8988T (cell line): ENCODE data around the gene ENAM.
"Not testable (repeated sequence)": the region's sequence is repeated elsewhere in the genome, so short reads cannot be mapped to it uniquely, and the experiment has no call there.

Source experiments
- DNase-seq: peaks from one replicate; pipeline ENCODE4 v3.0.0; 2011

Gene ENAM

DNA sequence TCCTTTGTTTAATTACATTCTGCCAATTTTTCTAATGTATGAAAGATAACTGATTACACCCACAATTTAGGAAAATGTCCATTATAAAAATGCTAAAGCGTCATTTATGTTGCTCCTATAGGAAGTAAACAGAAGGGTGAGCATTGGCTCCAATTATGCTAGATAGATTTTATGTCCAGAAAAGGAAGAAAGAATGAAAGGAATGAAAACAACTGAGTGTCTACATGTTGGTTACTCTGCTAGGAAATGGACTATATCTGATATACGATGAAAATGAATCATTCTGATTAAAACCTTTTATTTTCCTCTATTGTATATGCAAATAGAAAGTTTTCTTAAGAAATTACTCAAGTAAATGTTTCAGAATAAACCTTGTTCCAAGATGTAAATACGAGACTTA lies 1.6 kb downstream of the ENAM start:
- DNase-seq, result no peak

DNA sequence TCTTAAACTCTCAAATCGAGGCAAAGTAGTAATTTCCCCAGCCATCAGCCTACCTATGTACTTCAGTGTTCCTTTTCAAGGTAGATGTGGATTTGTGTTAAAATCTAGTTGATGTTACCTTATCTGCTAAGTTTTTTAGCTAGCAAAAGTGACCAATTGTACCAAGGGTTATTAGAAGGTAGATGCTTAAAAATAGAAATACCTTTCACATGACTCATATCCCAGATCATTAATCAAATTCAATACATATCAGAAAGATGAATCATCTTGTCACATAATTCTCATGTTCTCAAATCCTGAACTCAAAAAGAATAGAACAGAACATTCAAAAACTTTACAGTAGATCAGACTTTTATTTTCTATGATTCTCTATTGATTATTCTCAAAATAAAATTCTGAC lies 3.5 kb downstream of the ENAM start:
- DNase-seq, result no peak

DNA sequence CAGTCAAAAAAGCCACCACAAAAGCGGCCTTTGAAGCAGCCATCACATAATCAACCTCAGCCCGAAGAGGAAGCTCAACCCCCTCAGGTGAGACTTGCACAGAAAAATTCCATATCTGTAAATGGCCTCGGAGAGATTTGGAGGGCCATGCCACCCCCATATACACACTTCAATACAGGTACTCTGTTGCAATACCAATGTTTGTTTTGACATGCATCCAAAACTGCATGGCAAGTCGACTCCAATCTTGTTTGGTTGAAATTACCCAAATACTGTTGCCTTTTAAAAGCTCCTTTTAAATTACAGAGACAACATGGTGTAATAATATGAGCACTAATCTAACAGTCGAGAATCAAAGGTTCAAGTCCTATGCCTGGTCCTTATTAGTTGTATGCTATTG lies 5.9 kb downstream of the ENAM start:
- no peak for DNase-seq

- DNase-seq, result no peak
These were observed 8.8 kb downstream of the ENAM start for GRCh38 chr4:70637239-70637913.

DNA sequence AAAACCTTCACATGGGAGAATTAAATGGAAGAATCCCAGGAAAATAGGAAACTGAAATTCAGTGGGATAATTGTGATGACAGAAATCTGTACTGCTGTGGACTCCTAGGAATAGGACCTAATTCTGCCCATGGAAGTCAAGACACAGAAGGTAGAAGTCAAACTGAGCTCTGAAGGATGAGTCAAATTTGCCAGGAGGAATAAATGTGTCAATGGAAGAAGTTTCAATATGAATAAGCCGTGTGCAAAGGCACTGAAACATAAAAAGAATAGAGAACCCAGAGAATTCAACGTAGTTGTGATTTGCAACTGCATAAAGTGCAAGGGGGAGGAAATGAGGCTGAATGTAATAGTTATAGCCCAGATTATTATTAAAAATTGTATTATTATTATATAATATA lies 11.6 kb downstream of the ENAM start:
- no peak for DNase-seq

DNA sequence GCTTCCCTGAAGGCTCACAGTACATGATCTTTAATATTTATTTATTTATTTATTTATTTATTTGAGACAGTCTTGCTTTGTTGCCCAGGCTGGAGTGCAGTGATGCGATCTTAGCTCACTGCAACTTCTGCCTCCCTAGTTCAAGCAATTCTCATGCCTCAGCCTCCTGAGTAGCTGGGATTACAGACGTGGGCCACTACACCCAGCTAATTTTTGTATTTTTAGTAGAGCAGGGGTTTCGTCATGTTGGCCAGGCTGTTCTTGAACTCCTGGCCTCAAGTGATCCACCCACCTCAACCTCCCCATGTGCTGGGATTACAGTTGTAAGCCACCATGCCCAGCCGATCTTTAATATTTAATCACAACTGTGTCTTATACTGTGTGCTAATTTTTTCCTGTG lies 22.2 kb downstream of the ENAM start:
- DNase-seq, result not testable (repeated sequence)

- no peak for DNase-seq
These were observed 23.4 kb downstream of the ENAM start for GRCh38 chr4:70651864-70652506.

GRCh38 chr4:70654605-70655011 lies 26.1 kb downstream of the ENAM start:
- no peak for DNase-seq

- DNase-seq, result no peak
These were observed 28.8 kb downstream of the ENAM start for GRCh38 chr4:70657326-70657725.

GRCh38 chr4:70658418-70658817 lies 29.9 kb downstream of the ENAM start:
- no peak for DNase-seq

GRCh38 chr4:70660106-70660505 lies 31.6 kb downstream of the ENAM start:
- DNase-seq, result no peak

GRCh38 chr4:70661309-70661922 lies 32.9 kb downstream of the ENAM start:
- DNase-seq, result not testable (repeated sequence)

DNA sequence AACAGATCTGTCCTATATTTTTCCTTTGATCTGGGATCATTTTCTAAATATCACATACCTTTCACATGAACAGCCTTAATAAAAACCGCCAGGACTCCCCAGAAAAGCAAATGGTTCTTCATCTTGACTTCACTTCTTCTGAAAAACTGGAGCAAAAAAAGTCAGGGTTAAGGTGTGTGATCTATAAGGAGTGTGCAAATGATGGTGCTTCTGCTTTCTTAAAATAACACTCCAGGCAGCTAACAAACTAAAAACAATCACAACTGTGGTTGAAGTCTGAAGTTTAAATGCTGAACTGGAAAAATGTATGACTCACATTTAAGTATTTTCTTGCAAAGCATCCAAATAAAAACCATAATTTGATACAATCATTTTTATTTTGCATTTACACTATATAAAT lies 37.8 kb downstream of the ENAM start, which contains the start of gene JCHAIN:
TSS of gene JCHAIN (minus strand) at position 140 of the 400 bp plus-strand sequence. CDS start at position 122, 18 bp downstream.
- no peak for DNase-seq

GRCh38 chr4:70667740-70668535 lies 39.4 kb downstream of the ENAM start:
- DNase-seq, result no peak

DNA sequence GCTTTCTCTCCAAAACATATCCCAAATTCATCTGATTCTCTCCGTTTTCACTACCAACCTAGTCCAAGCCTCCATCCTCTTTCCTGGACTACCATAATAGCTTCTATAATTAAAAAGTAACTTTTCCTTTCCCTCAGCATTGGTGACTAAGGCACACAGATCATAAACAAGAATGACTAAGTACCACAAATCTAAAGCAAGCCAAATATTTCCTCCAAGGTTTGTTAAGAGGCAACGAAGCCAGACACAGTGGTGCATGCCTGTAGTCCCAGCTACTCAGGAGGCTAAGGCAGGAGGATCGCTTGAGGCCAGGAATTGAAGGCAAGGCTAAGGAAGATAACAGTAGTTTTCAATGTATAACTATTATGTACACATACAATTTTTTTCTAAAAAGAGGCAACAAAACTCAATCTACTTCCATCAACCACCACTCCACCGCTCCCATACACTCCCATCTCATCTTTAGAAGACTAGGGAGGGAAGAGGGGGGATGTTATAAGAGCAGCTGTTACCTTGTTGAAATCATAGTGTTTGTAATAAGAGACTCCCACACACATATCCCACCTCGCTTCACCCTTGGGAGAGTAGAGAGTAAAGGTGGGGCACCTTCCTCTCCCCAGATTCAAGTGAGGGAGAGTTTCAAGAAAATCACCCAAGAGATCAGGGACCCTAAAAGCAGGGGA lies 41.9 kb downstream of the ENAM start:
- no peak for DNase-seq

DNA sequence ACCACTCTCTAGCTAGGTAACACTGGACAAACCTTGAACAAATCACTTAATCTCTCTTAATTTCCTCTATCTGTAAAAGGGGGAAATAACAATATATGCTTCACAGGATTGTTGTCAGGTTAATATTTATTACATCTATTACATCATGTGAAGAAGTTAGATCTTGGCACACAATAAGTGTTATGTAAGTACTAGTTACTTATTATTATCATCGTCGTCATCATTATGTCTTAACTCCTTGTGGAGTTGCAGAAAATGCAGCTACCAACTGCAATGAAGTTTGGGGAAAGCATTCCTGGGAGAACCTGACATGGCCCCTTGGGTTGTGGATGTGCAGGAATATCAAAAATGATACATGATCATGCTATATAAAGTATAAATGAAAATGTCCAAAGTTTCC lies 42.5 kb downstream of the ENAM start:
- DNase-seq, result no peak

DNA sequence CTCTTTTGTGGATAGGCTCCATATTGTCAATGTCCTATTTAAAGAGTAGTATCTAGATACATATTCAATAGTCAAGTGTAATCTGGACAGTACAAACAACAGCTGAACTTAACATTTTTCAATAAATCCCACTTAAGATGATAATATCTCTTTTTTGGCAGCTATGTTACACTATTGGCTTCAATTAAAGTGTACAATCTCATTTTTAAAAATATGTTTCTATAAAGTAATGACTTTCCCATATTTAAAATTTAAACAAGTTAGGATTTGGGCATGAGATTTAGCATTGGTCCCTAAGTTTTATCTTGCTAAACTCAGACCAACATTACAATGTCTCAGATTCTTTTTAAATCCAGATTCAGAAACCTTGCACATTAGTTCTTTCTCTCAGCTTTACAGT lies 45.6 kb downstream of the ENAM start:
- no peak for DNase-seq

GRCh38 chr4:70674731-70675130 lies 46.2 kb downstream of the ENAM start:
- DNase-seq, result no peak

DNA sequence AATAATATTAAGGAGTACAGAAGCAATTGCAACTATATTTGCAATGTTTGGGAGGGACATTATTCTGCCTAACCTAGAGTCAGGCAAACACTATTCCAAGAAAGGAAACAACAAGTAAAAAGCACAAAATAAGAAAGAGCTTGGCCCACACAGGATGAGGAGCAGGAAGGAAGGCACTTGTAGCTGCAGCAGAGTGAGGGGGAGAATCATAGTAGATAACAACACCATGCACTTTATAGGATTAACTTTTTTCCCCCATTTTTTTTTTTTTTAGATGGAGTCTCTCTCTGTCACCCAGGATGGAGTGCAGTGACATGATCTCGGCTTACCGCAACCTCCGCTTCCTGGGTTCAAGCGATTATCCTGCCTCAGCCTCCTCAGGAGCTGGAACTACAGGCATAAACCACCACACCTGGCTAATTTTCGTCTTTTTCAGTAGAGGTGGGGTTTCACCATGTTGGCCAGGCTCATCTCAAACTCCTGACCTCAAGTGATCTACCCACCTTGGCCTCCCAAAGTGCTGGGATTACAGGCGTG lies 48.1 kb downstream of the ENAM start:
- no peak for DNase-seq

DNA sequence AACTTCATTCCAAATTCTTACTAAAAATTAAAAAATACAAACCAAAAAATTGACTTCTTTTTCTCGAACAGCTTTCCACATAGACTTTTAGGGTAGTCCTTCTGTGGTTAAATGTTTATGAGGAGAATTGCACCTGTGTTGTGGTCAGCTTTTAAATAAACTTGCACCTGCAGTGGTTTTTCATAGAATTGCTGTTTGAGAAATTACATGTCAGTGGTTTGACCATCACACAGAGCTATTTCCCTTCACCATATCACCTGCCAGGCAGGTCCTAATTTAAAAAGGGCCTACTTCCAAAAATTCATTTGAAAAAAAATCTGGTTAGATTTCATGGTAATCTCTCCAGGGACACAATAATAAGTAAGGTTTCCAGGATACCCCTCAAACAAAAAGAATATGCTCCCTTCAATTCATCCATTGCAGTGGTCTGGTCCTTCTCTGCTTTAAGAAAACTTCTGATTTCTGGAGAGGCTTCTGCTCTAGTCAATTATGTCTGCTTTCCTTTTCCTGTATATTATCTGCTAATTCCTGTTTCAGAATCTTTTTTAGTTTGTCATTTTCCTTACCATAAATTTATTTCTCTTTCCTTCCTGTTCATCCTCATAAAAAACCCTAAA lies 49.9 kb downstream of the ENAM start:
- DNase-seq, result no peak

- no peak for DNase-seq
These were observed 52.4 kb downstream of the ENAM start for GRCh38 chr4:70680934-70681333.

GRCh38 chr4:70681704-70682103 lies 53.2 kb downstream of the ENAM start:
- no peak for DNase-seq
